Osteoblast (primary cell): ENCODE data around the gene PASK. TPM values are rescaled to one million over a fixed set of nuclear protein-coding genes. Genes with fewer than 3 reads are reported as not detected.

Experiments
- DNase-seq: peaks from one replicate; pipeline ENCODE4 v3.0.0; 2011; ENCODE audit warnings: low spot score, mixed read lengths; ENCODE audit not compliant: insufficient read length; ENCODE audit errors: missing footprints
- H2AFZ ChIP-seq: 2 replicates; pipeline ENCODE4 v1.6.0; 2011; ENCODE audit warnings: mild to moderate bottlenecking, low read length
- H3K27ac ChIP-seq: 2 replicates; pipeline ENCODE4 v1.5.1; 2011; ENCODE audit warnings: mild to moderate bottlenecking, low read depth, low read length, moderate library complexity
- H3K27me3 ChIP-seq: 2 replicates; pipeline ENCODE4 v1.6.0; 2012; ENCODE audit warnings: mild to moderate bottlenecking, control low read depth, inconsistent platforms, low read length, moderate library complexity; ENCODE audit not compliant: insufficient read depth
- H3K36me3 ChIP-seq: 2 replicates; pipeline ENCODE4 v1.5.1; 2011; ENCODE audit warnings: mild to moderate bottlenecking, low read length, control low read depth, moderate library complexity; ENCODE audit not compliant: insufficient read depth
- H3K4me1 ChIP-seq: 2 replicates; pipeline ENCODE4 v1.5.1; 2011; ENCODE audit warnings: mild to moderate bottlenecking, low read length, control low read depth, moderate library complexity; ENCODE audit not compliant: insufficient read depth
- H3K4me2 ChIP-seq: 2 replicates; pipeline ENCODE4 v1.6.0; 2011; ENCODE audit warnings: mild to moderate bottlenecking, low read length; ENCODE audit not compliant: insufficient read depth
- H3K4me3 ChIP-seq: fragments of 200-600 bp; sonication (generic); 3 replicates; pipeline ENCODE4 v1.5.1; 2012; ENCODE audit warnings: mild to moderate bottlenecking, low read length, inconsistent platforms; ENCODE audit not compliant: insufficient read depth
- H3K79me2 ChIP-seq: 2 replicates; pipeline ENCODE4 v1.6.0; 2012; ENCODE audit warnings: mild to moderate bottlenecking, low read length, control low read depth, inconsistent platforms; ENCODE audit not compliant: insufficient read depth
- H3K9me3 ChIP-seq: 2 replicates; pipeline ENCODE4 v1.5.1; 2011; ENCODE audit warnings: low read depth, low read length, control low read depth
- H4K20me1 ChIP-seq: 2 replicates; pipeline ENCODE4 v1.6.0; 2012; ENCODE audit warnings: mild to moderate bottlenecking, low read length, control low read depth; ENCODE audit not compliant: insufficient read depth
- total RNA-seq: library from RNA; depleted of rRNA; stranded (reverse); fragments of >200 nt; gene quantifications from 2 replicates; pipeline ENCODE4 v1.2.3, GENCODE V29; 2012
- TF ChIP-seq, protein P1 (sequence below): IDR thresholded peaks from 2 replicates; pipeline ENCODE4 v1.5.1; 2011; ENCODE audit warnings: mild to moderate bottlenecking, low read depth, low read length, moderate library complexity; ENCODE audit errors: extremely low read depth

The PASK gene
- total RNA-seq, 1 donor = 5.8 TPM

DNA sequence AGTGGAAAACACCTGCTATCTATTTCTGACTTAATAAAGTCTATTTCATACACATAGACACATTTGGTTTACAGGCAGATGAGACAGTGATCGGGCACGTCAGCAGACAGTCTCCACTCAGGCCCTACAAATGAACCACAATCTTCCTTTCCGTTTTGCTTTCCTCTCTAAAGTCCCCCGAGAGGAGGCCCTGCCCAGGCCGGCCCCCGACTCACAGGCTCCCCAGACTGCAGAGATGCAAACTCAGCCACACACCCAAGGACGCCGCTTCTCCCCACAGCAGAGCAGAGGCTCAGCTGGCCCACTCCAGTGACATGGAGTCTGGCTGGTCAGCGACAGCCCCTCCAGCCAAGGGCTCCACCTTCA, 37.8 kb downstream of the PASK start:
- DNase-seq = no peak
- Histone ChIP-seq H2AFZ (no peak overlapping the region), H3K4me1 (no peaks in the 10 kb centered on the region), H3K4me3 (no peak overlapping the region), H4K20me1 (no peaks in the 10 kb centered on the region), H3K27ac (no peak overlapping the region), H3K36me3 (no peaks in the 10 kb centered on the region), H3K9me3 (no peaks in the 10 kb centered on the region), H3K79me2 (no peaks in the 10 kb centered on the region), H3K4me2 (no peak overlapping the region), H3K27me3 (no peaks in the 10 kb centered on the region)
- TF ChIP-seq, protein P1, sequence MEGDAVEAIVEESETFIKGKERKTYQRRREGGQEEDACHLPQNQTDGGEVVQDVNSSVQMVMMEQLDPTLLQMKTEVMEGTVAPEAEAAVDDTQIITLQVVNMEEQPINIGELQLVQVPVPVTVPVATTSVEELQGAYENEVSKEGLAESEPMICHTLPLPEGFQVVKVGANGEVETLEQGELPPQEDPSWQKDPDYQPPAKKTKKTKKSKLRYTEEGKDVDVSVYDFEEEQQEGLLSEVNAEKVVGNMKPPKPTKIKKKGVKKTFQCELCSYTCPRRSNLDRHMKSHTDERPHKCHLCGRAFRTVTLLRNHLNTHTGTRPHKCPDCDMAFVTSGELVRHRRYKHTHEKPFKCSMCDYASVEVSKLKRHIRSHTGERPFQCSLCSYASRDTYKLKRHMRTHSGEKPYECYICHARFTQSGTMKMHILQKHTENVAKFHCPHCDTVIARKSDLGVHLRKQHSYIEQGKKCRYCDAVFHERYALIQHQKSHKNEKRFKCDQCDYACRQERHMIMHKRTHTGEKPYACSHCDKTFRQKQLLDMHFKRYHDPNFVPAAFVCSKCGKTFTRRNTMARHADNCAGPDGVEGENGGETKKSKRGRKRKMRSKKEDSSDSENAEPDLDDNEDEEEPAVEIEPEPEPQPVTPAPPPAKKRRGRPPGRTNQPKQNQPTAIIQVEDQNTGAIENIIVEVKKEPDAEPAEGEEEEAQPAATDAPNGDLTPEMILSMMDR = no peak

DNA sequence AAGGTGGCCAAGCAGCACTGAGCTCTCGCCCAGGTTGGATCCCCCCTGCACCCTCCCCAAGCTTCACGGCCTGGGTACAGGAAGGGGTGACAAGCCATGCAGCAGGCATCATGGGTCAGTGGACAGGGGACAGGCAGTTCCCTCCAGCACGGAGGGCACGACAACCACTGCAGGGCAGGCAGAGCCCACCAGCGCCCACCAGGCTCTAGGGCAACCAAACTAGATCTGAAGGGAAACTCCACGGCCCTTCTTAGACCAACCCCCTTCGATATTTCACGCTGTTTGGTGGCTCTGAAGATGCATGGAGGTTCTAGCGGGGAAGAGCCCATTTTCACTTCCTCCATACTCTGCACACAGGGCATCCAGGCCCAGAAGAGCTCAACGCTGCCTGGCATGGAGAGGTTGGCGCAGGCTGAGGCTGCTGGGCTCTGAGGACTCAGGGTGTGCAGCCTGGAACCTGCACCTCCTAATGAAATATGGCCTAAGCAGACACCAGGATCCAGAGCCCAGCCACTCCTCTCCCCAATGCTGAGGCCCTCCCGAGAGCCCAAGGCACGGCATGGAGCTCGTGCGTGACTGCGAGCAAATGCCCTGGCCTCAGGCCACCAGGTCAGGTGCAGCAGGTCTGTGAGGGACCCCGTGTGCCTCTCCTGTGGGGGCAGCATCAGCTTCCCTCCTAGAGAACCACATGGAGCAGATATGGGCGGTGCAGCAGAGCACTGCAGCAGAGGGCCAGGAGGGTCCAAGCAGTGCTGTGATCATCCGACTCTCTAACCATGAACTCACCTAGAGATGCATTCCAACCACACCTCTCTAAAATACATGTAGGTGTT, 38.4 kb downstream of the PASK start:
- no peak overlapping the region for H3K4me2 ChIP-seq
- H3K36me3 ChIP-seq = no peaks in the 10 kb centered on the region
- no peaks in the 10 kb centered on the region for H3K4me1 ChIP-seq
- H3K79me2 ChIP-seq = no peaks in the 10 kb centered on the region
- H2AFZ ChIP-seq = no peak overlapping the region
- H3K4me3 ChIP-seq = no peak overlapping the region
- no peaks in the 10 kb centered on the region for H4K20me1 ChIP-seq
- H3K9me3 ChIP-seq = no peaks in the 10 kb centered on the region
- H3K27ac ChIP-seq = no peak overlapping the region
- no peaks in the 10 kb centered on the region for H3K27me3 ChIP-seq
- DNase-seq = no peak
- TF ChIP-seq, protein P1 = no peak

DNA sequence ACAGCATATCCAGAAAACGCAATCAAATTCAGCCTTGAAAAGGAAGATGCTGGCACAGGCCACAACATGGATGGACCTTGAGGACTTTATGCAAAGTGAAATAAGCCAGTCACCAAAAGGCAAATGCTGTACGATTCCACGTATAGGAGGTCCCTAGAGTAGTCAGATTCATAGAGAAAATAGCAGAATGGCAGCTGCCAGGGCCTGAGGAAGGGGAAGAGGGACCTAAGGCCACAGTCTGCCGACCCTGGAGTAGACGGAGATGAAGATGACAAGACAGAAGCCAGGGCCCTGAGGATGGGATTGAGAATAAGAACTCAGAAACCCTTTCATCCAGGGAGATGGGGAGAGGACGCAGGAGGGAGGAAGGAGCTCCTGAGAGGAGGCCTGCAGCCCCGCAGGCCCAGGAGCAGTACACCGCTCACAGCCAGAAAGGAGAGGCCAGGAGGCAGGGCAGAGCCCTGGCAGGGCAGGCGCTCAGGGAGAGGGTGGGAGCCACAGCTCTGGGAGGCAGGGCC, 39.1 kb downstream of the PASK start:
- Histone ChIP-seq H3K79me2 (no peaks in the 10 kb centered on the region), H2AFZ (no peak overlapping the region), H3K27me3 (no peaks in the 10 kb centered on the region), H3K36me3 (no peaks in the 10 kb centered on the region), H3K9me3 (no peaks in the 10 kb centered on the region), H3K27ac (no peak overlapping the region), H3K4me3 (no peak overlapping the region), H3K4me1 (no peaks in the 10 kb centered on the region), H4K20me1 (no peaks in the 10 kb centered on the region), H3K4me2 (no peak overlapping the region)
- TF ChIP-seq, protein P1 = no peak
- no peak for DNase-seq

DNA sequence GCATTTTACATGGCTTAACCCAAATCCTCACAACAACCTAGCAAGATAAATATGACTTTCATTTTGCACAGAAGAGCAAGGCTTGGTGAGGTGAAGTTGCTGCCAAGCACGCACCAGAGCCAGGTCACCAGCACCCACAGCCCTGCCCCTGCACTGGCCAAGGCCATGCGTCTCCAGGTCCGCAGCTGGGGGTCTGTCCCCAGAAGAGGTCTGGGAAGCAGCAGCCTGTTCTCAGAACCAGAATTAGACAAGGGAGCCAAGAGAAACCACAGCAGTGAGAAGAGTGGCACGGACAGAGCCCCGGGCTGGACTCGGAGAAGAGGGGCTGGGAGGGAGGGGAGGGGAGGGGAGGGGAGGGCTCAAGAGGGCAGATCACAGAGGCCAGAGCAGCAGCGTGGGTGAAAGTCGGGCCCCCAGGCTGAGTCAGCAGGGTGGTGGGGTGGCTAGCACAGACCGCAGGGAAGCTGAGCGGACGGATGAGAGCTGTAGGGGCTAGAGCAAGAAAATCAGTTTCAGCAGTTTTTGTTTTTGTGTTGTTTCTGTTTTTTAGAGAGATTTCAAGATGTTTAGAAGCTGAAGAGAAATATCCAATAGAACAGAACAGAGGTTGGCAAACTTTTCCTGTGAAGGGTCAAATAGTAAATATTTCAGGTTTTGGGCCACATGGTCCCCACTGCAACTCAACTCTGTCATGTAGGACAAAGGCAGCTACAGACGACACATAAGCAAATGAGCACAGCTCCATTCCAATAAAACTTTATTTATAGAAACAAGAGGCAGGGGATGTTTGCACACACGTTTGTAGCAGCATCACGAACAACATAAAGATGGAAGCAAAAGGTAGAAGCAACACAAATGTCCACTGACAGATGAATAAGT, 39.8 kb downstream of the PASK start:
- no peak overlapping the region for H2AFZ ChIP-seq
- H3K9me3 ChIP-seq = no peaks in the 10 kb centered on the region
- H3K4me3 ChIP-seq = no peak overlapping the region
- TF ChIP-seq, protein P1 = no peak
- no peaks in the 10 kb centered on the region for H3K36me3 ChIP-seq
- H3K27me3 ChIP-seq = no peaks in the 10 kb centered on the region
- H3K79me2 ChIP-seq = no peaks in the 10 kb centered on the region
- DNase-seq = no peak
- H4K20me1 ChIP-seq = no peaks in the 10 kb centered on the region
- H3K27ac ChIP-seq = no peak overlapping the region
- no peaks in the 10 kb centered on the region for H3K4me1 ChIP-seq
- H3K4me2 ChIP-seq = no peak overlapping the region
